GM12873 (cell line): ENCODE results near the gene AGO3.

ENCODE experiments used
- CTCF ChIP-seq: IDR thresholded peaks from 2 replicates; pipeline ENCODE4 v1.5.1; 2012; ENCODE audit warnings: low read depth, mild to moderate bottlenecking, moderate library complexity, low read length, control low read depth; ENCODE audit not compliant: insufficient read depth; ENCODE audit errors: missing control alignments

The AGO3 gene

GRCh38 chr1:35901235-35901634 is 29.7 kb upstream of the AGO3 start:
- TF ChIP-seq CTCF = no peak

GRCh38 chr1:35902671-35903070 is 28.2 kb upstream of the AGO3 start:
- no peak for TF ChIP-seq CTCF

GRCh38 chr1:35914717-35915116 is 16.2 kb upstream of the AGO3 start:
- no peak for TF ChIP-seq CTCF

GRCh38 chr1:35915693-35916092 is 15.2 kb upstream of the AGO3 start:
- TF ChIP-seq CTCF = no peak

GRCh38 chr1:35923791-35924221 is 7.1 kb upstream of the AGO3 start:
- no peak for TF ChIP-seq CTCF

- no peak for TF ChIP-seq CTCF
Observed at GRCh38 chr1:35924838-35925237, 6.1 kb upstream of the AGO3 start.

GRCh38 chr1:35925741-35926140 is 5.2 kb upstream of the AGO3 start:
- TF ChIP-seq CTCF = no peak
